GM18519 (cell line): ENCODE results near the gene ZSWIM5.
"Not testable (repeated sequence)": the region's sequence is repeated elsewhere in the genome, so short reads cannot be mapped to it uniquely, and the experiment has no call there.

Experiments used
- ATAC-seq: cut with Tn5 transposase; IDR thresholded peaks from one replicate; pipeline ENCODE4 v1.9.1; 2021; ENCODE audit warnings: mild to moderate bottlenecking, moderate library complexity; ENCODE audit not compliant: unreplicated experiment, low FRiP score

Gene ZSWIM5

GRCh38 chr1:45205011-45205909 is 1.1 kb downstream of the ZSWIM5 start:
- ATAC-seq = no peak

GRCh38 chr1:45200906-45201500 is 5.4 kb downstream of the ZSWIM5 start:
- no peak for ATAC-seq

- ATAC-seq = no peak
Observed at GRCh38 chr1:45200435-45200834, 6.0 kb downstream of the ZSWIM5 start.

GRCh38 chr1:45198185-45198584 is 8.2 kb downstream of the ZSWIM5 start:
- ATAC-seq = no peak

- no peak for ATAC-seq
Observed at GRCh38 chr1:45196863-45197262, 9.5 kb downstream of the ZSWIM5 start.

DNA sequence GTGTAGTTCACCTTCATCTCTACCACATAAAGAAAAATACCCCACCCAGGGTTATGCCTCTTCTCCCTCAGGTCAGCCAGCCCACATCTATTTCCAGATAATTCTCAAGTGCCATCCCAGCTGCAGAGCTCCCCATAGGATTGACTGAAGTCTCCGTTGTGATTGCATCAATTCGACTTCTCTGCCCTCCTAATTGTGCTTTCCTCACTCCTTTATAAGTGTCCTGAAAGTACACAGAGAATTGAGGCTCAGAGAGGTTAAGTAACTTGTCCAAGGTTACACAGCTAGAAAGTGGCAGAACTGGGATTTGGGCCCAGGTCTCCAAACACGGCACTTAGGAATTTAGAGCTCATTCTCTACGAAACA is 15.0 kb downstream of the ZSWIM5 start:
- no peak for ATAC-seq

- ATAC-seq = no peak
Observed at GRCh38 chr1:45187725-45188124, 18.7 kb downstream of the ZSWIM5 start.

GRCh38 chr1:45179918-45180519 is 26.4 kb downstream of the ZSWIM5 start:
- ATAC-seq = not testable (repeated sequence)

DNA sequence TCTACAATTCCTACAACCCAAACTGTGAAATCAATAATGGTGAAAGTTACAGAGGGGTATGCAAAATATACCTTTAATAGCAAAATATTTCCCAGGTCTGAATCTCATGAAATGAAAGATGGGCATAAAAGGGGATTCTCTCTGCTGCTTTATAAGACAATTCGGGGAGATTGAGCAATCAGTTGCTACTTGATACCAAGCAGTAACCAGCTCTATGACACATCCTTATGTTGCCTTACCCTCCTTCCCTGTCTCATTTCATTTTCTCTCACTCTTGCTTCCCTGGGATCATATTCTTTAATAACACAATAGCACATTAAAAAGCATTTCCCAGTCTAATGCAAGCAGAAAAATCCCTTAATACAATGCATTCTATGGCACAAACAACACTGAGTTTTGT is 29.0 kb downstream of the ZSWIM5 start:
- ATAC-seq = no peak

GRCh38 chr1:45172764-45173163 is 33.6 kb downstream of the ZSWIM5 start:
- no peak for ATAC-seq

DNA sequence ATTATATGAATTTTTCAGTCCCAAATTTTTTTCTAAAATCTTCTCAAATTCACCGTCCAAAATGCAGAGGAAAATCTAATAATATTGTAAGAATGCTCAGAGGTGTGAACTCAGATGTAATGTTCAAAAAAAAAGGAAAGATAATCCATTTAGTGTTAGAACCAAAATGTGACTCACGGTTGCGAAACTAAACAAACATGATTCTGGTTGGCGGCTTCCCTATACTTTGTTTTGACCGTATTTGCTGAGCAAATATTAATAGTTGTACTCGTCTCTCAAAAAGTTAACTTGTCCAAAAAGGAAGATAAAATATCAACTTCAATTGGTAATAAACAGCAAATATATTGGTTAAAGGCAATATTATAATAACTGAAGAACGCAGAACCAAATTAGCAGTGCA is 34.4 kb downstream of the ZSWIM5 start:
- ATAC-seq = no peak

DNA sequence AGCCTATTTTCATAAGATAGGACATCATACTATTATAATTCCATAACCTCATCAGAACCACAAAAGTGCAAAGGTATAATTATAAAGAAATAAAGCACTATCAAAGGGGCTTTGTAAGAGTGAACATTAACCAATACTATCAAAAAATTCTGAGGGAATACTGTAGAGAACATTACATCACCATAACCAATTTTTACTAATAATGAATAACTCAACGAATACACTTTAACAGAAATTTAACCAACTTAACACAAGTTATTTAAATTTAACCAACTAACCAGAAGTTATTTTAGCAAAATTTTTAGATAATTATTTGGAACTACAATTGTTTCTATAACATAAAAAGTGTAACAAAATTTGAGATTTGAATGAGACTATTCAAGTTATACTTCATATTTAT is 34.8 kb downstream of the ZSWIM5 start:
- no peak for ATAC-seq

DNA sequence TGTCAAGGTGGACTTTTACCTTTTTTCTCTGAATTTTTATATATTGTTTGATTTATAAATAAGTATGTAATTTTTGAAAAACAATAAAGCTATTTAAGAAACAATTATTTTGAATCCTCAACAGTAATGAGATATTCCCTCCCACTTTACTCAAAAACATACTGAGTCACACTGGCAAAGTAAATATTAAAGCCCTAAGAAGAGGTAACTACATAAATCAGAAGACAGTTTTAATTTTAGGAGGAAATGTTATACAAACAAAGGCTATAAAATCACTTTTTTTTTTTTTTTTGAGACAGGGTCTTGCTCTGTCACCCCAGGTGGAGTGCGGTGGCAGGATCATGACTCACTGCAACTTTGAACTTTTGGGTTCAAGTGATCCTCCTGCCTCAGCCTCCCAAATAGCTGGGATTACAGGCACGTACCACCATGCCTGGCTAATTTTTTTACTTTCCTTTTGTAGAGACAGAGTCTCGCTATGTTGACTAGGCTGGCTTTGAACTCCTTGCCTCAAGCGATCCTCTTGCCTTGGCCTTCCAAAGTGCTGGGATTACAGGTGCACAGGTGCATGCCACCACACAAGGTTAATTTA is 36.2 kb downstream of the ZSWIM5 start:
- ATAC-seq = no peak

DNA sequence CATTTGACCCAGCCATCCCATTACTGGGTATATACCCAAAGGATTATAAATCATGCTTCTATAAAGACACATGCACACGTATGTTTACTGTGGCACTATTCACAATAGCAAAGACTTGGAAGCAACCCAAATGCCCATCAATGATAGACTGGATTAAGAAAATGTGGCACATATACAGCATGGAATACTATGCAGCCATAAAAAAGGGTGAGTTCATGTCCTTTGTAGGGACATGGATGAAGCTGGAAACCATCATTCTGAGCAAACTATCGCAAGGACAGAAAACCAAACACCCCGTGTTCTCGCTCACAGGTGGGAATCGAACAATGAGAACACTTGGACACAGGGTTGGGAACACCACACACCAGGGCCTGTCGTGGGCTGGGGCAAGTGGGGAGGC is 38.5 kb downstream of the ZSWIM5 start:
- ATAC-seq = not testable (repeated sequence)

DNA sequence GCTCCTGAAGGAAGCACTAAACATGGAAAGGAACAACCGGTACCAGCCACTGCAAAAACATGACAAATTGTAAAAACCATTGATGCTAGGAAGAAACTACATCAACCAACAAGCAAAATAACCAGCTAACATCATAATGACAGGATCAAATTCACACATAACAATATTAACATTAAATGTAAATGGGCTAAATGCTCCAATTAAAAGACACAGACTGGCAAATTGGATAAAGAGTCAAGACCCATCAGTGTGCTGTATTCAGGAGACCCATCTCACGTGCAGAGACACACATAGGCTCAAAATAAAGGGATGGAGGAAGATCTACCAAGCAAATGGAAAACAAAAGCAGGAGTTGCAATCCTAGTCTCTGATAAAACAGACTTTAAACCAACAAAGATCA is 42.1 kb downstream of the ZSWIM5 start:
- not testable (repeated sequence) for ATAC-seq

- ATAC-seq = not testable (repeated sequence)
Observed at GRCh38 chr1:45163111-45163510, 43.3 kb downstream of the ZSWIM5 start.

- ATAC-seq = not testable (repeated sequence)
Observed at GRCh38 chr1:45162041-45163035, 44.1 kb downstream of the ZSWIM5 start.

DNA sequence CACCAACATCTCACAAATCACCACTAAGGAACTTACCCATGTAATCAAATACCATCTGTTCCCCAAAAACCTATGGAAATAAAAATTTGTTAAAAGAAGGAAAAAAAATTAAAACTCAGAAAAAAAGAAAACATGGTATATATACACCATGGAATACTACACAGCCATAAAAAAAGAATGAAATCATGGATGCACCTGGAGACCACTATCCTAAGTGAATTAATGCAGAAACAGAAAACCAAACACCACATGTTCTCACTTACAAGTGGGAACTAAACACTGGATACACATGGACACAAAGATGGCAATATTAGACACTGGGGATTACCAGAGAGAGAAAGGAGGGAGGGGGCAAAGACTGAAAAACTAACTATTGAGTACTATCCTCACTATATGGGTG is 50.4 kb downstream of the ZSWIM5 start:
- ATAC-seq = no peak

- no peak for ATAC-seq
Observed at GRCh38 chr1:45155423-45155822, 51.0 kb downstream of the ZSWIM5 start.

GRCh38 chr1:45152126-45152525 is 54.3 kb downstream of the ZSWIM5 start:
- ATAC-seq = no peak
